SK-N-SH (cell line): Measurements from ENCODE around the gene KIAA0319L.
A peak's percentile ranks its signal among the peaks of the same experiment; 100 is the strongest.

Experiments
- CTCF ChIP-seq: fragments of 200-600 bp; sonication (generic); IDR thresholded peaks from 2 replicates; pipeline ENCODE4 v1.6.1; 2017; ENCODE audit warnings: antibody characterized with exemption, mild to moderate bottlenecking, moderate library complexity
- RAD21 ChIP-seq: IDR thresholded peaks from 2 replicates; pipeline ENCODE4 v1.6.1; 2012; ENCODE audit warnings: mild to moderate bottlenecking, low read length
- YY1 ChIP-seq: IDR thresholded peaks from 2 replicates; pipeline ENCODE4 v1.4.0; 2012; ENCODE audit warnings: low read depth, mild to moderate bottlenecking
- TF ChIP-seq, protein P1 (sequence below): IDR thresholded peaks from 2 replicates; pipeline ENCODE4 v1.6.1; 2012; ENCODE audit warnings: mild to moderate bottlenecking, low read depth, low read length, moderate library complexity

DNA sequence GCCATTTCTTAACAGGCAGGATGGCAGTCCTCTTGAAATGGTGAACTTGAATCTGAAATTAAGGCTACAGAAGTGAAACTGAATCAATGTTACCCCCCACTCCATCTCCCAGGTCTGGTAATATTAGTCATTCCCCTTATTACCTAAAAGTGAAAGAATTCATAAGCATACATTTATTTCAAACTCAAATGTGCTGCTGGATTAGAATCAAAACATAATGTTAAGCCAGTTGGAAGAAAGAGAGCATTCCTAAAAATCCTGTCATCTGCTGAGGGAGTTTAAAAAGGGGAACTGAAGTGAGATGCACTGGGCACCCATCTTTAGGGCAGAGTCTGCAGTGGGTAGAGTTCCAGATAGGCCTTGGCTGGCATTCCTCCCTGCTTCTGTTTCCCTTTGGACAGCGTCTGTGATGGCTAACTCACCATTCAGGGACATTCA lies 17.4 kb downstream of the KIAA0319L start:
- no peak for TF ChIP-seq CTCF
- no peak for TF ChIP-seq YY1
- TF ChIP-seq RAD21 = no peak
- TF ChIP-seq, protein P1, sequence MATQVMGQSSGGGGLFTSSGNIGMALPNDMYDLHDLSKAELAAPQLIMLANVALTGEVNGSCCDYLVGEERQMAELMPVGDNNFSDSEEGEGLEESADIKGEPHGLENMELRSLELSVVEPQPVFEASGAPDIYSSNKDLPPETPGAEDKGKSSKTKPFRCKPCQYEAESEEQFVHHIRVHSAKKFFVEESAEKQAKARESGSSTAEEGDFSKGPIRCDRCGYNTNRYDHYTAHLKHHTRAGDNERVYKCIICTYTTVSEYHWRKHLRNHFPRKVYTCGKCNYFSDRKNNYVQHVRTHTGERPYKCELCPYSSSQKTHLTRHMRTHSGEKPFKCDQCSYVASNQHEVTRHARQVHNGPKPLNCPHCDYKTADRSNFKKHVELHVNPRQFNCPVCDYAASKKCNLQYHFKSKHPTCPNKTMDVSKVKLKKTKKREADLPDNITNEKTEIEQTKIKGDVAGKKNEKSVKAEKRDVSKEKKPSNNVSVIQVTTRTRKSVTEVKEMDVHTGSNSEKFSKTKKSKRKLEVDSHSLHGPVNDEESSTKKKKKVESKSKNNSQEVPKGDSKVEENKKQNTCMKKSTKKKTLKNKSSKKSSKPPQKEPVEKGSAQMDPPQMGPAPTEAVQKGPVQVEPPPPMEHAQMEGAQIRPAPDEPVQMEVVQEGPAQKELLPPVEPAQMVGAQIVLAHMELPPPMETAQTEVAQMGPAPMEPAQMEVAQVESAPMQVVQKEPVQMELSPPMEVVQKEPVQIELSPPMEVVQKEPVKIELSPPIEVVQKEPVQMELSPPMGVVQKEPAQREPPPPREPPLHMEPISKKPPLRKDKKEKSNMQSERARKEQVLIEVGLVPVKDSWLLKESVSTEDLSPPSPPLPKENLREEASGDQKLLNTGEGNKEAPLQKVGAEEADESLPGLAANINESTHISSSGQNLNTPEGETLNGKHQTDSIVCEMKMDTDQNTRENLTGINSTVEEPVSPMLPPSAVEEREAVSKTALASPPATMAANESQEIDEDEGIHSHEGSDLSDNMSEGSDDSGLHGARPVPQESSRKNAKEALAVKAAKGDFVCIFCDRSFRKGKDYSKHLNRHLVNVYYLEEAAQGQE = peak; percentile 78
